GM21367 (cell line): ENCODE measurements around the gene MAGEA9B.
A peak's percentile ranks its signal among the peaks of the same experiment; 100 is the strongest.
"Not testable (repeated sequence)": the region's sequence is repeated elsewhere in the genome, so short reads cannot be mapped to it uniquely, and the experiment has no call there.

Source experiments
- ATAC-seq: cut with Tn5 transposase; IDR thresholded peaks from one replicate; pipeline ENCODE4 v1.9.1; 2021; ENCODE audit not compliant: unreplicated experiment

Gene MAGEA9B

GRCh38 chrX:149587359-149587758 lies at the start of gene MAGEA9B:
TSS of gene MAGEA9B (minus strand) at chrX:149587459. CDS start at chrX:149583179, 4,280 bp downstream.
- ATAC-seq, result not testable (repeated sequence)

- ATAC-seq, result no peak
These were observed 46.3 kb upstream of the MAGEA9B start for GRCh38 chrX:149633511-149633910.

GRCh38 chrX:149631234-149632165 lies 44.2 kb upstream of the MAGEA9B start, which contains the start of gene TMEM185A:
TSS of gene TMEM185A (minus strand) at chrX:149631792. CDS start at chrX:149631580, 212 bp downstream.
- peak; percentile 93 for ATAC-seq

DNA sequence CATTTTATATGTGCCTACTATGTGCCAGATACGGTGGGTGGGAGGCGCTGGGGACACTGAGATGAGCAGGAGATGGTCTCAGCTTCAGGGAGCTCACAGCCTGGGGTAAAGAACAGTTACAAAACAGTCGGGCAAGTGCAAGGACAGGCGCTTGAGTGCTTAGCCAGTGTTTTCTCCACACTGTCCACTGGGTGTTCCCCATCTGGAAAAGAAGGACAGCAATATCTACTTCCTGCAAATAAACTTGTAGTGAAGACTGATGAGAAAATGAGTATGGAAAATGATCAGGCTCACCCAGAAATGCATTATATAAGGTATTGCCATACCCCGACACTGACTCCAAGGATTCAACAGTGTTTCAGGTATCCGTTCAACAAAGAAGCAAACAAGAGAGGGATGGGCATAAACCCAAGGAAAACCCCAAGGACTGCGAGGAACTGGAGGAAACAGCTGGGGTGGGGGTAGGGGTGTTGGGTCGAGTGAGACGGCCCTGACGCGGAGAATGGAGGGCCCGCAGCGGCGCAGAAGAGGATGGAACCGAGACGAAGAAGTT lies 43.5 kb upstream of the MAGEA9B start:
- no peak for ATAC-seq

DNA sequence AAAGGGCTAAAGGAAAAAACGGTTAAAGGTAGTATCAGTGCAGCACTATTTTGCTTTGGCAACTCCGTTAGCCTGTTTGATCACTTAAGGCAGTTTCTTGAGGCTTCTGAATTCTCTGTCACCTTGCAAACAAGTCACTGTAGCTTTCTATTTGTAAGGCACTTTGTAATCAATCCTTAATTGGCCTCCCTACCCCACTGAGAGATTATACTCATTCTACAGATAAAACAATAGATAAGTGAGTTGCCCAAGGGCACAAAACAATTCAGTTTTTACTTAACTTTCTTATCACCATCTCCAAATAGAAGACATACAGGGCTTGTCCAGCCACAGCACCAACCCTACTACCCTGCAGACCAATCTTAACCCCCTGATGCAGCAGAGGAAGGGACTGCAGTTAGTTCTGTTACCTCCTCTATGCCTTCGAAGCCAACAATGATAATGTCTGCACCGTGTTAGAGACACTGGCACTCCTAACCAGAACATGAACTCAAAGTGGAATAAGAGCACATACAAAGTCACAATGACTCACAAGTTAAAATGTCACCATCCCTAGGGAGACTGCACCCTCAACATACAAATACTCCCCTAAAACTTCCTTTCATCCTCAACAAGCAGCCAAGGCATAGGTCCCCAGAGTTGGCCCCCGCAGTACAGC lies 42.6 kb upstream of the MAGEA9B start:
- ATAC-seq, result no peak

DNA sequence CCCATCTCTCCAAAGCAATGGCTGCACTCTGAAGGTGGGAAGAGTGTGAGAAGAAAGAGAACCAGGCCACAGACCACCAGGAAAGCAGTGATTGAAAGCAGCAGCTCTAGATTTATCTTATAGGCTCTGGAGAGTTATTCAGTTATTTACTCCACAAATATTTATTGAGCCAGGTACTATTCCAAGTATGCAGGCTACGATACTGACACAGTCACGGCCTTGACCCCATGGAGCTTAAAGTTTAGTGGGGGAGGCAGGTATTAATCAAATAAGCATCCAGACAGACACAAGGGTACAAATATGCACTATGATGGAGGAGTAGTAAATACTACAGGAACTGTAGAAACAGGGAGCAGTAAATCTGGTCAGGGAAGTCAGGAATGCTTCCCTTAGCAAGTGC lies 41.5 kb upstream of the MAGEA9B start:
- no peak for ATAC-seq

DNA sequence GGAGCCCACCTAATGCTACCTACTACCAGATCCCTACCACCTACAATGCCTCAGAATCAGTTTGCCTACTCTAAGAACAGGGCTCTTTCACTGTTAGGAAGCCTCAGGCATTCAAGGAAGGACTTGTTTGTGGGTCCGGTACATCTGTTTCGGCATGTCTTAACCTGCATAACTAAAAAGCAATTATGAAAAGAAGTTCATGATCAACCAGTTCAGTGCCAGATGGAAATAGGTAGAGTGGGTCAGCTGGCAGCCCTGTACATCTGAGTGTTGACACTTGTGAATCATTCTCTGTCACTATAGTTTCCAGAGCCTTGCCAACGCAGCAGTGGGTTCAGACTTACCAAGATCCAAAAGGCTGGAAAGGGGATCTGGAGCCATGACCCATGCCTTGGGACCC lies 41.0 kb upstream of the MAGEA9B start:
- ATAC-seq, result no peak

GRCh38 chrX:149626829-149627228 lies 39.6 kb upstream of the MAGEA9B start:
- ATAC-seq, result not testable (repeated sequence)

GRCh38 chrX:149619662-149620061 lies 32.4 kb upstream of the MAGEA9B start:
- ATAC-seq, result not testable (repeated sequence)

GRCh38 chrX:149618871-149619270 lies 31.6 kb upstream of the MAGEA9B start:
- ATAC-seq, result no peak

DNA sequence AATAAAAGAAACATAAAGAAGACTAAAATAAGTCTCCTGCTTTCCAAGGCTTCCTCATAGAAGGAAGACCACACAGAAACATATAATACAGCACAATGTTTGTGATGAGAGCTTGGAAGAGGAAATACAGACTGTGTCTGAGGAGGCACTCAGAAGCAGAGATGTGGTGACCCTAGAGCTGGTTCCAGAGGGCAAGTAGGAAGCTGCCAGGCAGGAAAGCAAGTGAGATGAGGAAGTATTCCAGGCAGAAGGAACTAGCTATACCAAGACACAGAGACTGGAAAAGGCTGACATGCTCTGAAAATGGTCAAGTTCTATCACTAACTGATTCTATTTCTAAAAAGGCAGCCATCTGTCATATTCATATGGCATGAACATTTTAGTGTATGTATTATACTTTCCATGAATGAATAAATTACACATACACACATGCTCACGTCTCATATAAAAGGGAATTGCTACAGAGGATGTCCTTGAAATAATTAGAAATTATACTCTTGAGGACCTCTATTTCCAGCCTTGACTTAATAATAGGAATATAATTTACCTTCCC lies 24.4 kb upstream of the MAGEA9B start:
- no peak for ATAC-seq

DNA sequence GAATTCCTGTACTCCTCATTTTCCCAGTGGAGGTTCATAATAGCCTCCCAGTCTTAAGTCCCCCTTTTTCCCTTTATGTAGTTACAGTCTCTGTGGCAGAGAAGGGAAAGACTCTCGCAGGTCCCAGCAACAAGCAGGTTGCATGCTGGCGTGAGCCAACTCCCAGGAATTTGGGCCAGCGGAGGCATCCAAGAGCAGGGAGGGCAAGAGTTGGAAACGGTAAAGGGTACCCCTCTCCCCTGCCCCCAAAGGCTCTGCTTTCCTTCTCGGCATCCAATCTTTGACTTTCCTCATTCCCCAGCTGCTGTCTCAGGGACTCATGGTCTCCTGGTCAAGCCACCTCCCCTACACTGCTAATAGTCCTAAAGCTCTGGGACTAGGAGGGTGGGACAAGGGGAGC lies 23.3 kb upstream of the MAGEA9B start:
- ATAC-seq, result no peak

DNA sequence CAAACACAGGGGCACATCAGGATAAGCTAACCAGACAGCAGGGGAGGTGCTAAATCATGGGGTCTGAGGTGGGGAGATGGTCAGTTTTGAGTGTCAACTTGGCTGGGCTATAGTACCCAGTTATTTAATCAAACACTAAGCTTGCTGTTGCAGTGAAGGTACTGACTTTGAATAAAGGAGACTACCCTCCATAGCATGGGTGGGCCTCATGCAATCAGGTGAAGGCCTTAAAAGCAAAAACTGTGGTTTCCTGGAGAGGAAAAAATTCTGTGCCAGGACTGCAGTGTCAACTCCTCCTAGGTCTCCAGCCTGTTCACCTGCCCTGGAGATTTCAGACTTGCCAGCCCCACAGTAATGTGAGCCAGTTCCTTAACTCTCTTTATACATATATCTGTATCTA lies 20.4 kb upstream of the MAGEA9B start:
- no peak for ATAC-seq

- not testable (repeated sequence) for ATAC-seq
These were observed 18.1 kb upstream of the MAGEA9B start for GRCh38 chrX:149605248-149605885.

GRCh38 chrX:149598603-149599002 lies 11.3 kb upstream of the MAGEA9B start:
- not testable (repeated sequence) for ATAC-seq

GRCh38 chrX:149595943-149596342 lies 8.7 kb upstream of the MAGEA9B start:
- not testable (repeated sequence) for ATAC-seq

DNA sequence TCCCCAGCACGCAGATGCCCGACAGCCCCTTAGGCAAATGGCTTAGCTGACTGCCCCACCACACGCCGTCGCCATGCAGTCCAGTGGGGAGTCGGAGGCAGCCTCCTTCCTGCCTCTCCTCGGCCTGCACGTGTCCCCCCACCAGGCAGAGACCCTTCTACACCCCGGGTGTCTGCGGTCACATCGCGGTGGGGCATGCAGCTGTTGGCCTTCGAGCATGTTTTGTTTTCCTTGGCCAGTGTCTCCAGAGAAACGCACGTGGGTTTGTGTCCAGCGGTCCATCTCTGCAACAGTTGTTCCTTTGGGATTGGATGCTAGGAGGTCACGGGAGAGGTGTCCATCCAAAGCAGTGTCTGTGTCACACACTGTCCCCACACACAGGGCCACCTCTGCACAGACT lies 8.0 kb upstream of the MAGEA9B start, which contains the start of gene HSFX2:
Gene HSFX2 (minus strand): TSS at position 101 of the 400 bp plus-strand sequence. CDS start 614 bp downstream, outside the sequence.
- ATAC-seq, result not testable (repeated sequence)

GRCh38 chrX:149590993-149591392 lies 3.7 kb upstream of the MAGEA9B start:
- ATAC-seq, result not testable (repeated sequence)

- ATAC-seq, result not testable (repeated sequence)
These were observed 1.6 kb downstream of the MAGEA9B start for GRCh38 chrX:149585631-149586030.

GRCh38 chrX:149573456-149573855 lies 13.8 kb downstream of the MAGEA9B start:
- ATAC-seq, result peak; percentile 100

GRCh38 chrX:149572743-149573142 lies 14.5 kb downstream of the MAGEA9B start:
- no peak for ATAC-seq
